ENCODE data around the gene PTPRCAP.
"Not testable (repeated sequence)": the region's sequence is repeated elsewhere in the genome, so short reads cannot be mapped to it uniquely, and the experiment has no call there.

PTPRCAP gene

GRCh38 chr11:67440229-67441097, 3.0 kb upstream of the PTPRCAP start:
- DNase-seq: no peak

- DNase-seq: no peak
These were observed 2.1 kb upstream of the PTPRCAP start for GRCh38 chr11:67439321-67440228.

GRCh38 chr11:67438158-67438902, 848 bp upstream of the PTPRCAP start:
- no peak for DNase-seq

GRCh38 chr11:67437809-67438157, 301 bp upstream of the PTPRCAP start:
- DNase-seq: no peak

GRCh38 chr11:67436459-67437081, 912 bp downstream of the PTPRCAP start:
- DNase-seq: no peak

GRCh38 chr11:67435727-67436458, 1.6 kb downstream of the PTPRCAP start:
- no peak for DNase-seq

GRCh38 chr11:67435031-67435726, 2.3 kb downstream of the PTPRCAP start:
- DNase-seq: no peak

- DNase-seq: no peak
These were observed 3.0 kb downstream of the PTPRCAP start for GRCh38 chr11:67434395-67434881.

GRCh38 chr11:67433536-67434394, 3.7 kb downstream of the PTPRCAP start:
- DNase-seq: no peak

- no peak for DNase-seq
These were observed 4.7 kb downstream of the PTPRCAP start for GRCh38 chr11:67432655-67433349.

- DNase-seq: no peak
These were observed 5.9 kb downstream of the PTPRCAP start for GRCh38 chr11:67431346-67432249.

- DNase-seq: no peak
These were observed 7.8 kb downstream of the PTPRCAP start for GRCh38 chr11:67429722-67430121.

- DNase-seq: no peak
These were observed 8.3 kb downstream of the PTPRCAP start for GRCh38 chr11:67429038-67429668.

- peak; percentile 26 for DNase-seq
These were observed 9.2 kb downstream of the PTPRCAP start, which contains the start of gene RPS6KB2 for GRCh38 chr11:67428052-67429001. TSS of gene RPS6KB2 (plus strand) at chr11:67428494. CDS start at chr11:67428546, 52 bp downstream.

- not testable (repeated sequence) for DNase-seq
These were observed 10.1 kb downstream of the PTPRCAP start for GRCh38 chr11:67427364-67427859.
